OCI-LY3 (cell line): ENCODE measurements around the gene RAB4B.
"Not testable (repeated sequence)": the region's sequence is repeated elsewhere in the genome, so short reads cannot be mapped to it uniquely, and the experiment has no call there.

Experiments
- H2AFZ ChIP-seq: fragments of 200-600, 300-600 bp; shearing (Covaris generic); 2 replicates; pipeline ENCODE4 v1.6.0; 2014; ENCODE audit warnings: antibody characterized with exemption, low read depth, low read length
- H3K27ac ChIP-seq: fragments of 200-600, 300-600 bp; sonication (generic); 2 replicates; pipeline ENCODE4 v1.5.1; 2014; ENCODE audit warnings: mild to moderate bottlenecking, low read length, moderate library complexity, mixed read lengths
- H3K27me3 ChIP-seq: fragments of 200-600, 300-600 bp; sonication (generic); 2 replicates; pipeline ENCODE4 v1.6.1; 2014; ENCODE audit warnings: low read depth, low read length, mixed read lengths
- H3K36me3 ChIP-seq: fragments of 200-600, 300-600 bp; sonication (generic); replicated peaks from 2 replicates; pipeline ENCODE3; 2014; ENCODE audit warnings: low read depth, low read length, mixed read lengths
- H3K4me1 ChIP-seq: fragments of 300-600, 200-600 bp; sonication (generic); 2 replicates; pipeline ENCODE4 v1.6.1; 2014; ENCODE audit warnings: low read length, mixed read lengths
- H3K4me2 ChIP-seq: fragments of 200-600, 300-600 bp; sonication (generic); 2 replicates; pipeline ENCODE4 v1.6.1; 2014; ENCODE audit warnings: low read length, mixed read lengths
- H3K4me3 ChIP-seq: fragments of 300-600, 200-600 bp; sonication (generic); 2 replicates; pipeline ENCODE4 v1.5.1; 2014; ENCODE audit warnings: antibody characterized with exemption, mild to moderate bottlenecking, low read length, moderate library complexity
- H3K79me2 ChIP-seq: fragments of 300-600, 200-600 bp; shearing (Covaris generic); 2 replicates; pipeline ENCODE4 v1.6.1; 2014; ENCODE audit warnings: mild to moderate bottlenecking, low read length, mixed read lengths
- H3K9ac ChIP-seq: fragments of 300-600, 200-600 bp; shearing (Covaris generic); 2 replicates; pipeline ENCODE4 v1.6.0; 2014; ENCODE audit warnings: mild to moderate bottlenecking, low read length, moderate library complexity
- H3K9me3 ChIP-seq: fragments of 200-600, 300-600 bp; shearing (Covaris generic); 2 replicates; pipeline ENCODE4 v1.6.1; 2014; ENCODE audit warnings: low read length, mixed read lengths; ENCODE audit not compliant: insufficient read depth
- H4K20me1 ChIP-seq: fragments of 200-600, 300-600 bp; sonication (generic); 2 replicates; pipeline ENCODE4 v1.6.1; 2016; ENCODE audit warnings: low read length, mixed read lengths; ENCODE audit not compliant: insufficient read depth
- EZH2phosphoT487 ChIP-seq: fragments of 200-600 bp; shearing (Covaris generic); IDR thresholded peaks from 2 replicates; pipeline ENCODE4 v1.6.1; 2018; ENCODE audit warnings: antibody characterized with exemption, mixed run types, low read depth

RAB4B gene

DNA sequence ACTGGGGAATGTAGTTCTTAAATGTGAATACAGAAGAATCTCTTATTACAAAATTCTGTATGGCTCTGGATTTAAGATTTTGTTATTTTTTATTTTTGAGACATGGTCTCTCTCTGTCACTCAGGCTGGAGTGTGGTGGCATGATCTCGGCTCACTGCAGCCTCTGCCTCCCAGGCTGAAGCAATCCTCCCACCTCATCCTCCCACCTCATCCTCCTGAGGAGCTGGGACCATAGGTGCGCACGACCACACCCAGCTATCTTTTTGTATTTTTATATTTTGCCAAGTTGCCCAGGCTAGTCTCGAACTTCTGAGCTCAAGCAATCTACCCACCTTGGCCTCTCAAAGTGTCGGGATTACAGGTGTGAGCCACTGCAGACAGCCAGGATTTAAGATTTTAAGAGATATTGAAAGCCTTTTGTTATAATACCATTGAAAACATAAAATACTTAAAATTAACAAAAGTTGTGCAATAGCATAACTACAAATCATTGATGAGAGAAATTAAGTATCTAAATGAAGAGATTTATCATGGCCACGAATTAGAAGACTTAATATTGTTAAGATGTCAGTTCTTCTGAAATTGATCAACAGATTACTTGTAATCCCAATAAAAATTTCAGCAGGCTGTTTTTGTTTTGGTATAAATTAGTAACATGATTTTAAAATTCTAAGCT, 58.8 kb downstream of the RAB4B start:
- peaks cover 7% of the 10 kb centered on the region for H3K27me3 ChIP-seq
- H3K4me3 ChIP-seq = no peak overlapping the region
- no peak overlapping the region for H3K27ac ChIP-seq
- H3K9ac ChIP-seq = no peak overlapping the region
- no peak for TF ChIP-seq EZH2phosphoT487
- no peaks in the 10 kb centered on the region for H3K4me1 ChIP-seq
- H4K20me1 ChIP-seq = no peaks in the 10 kb centered on the region
- H3K79me2 ChIP-seq = no peaks in the 10 kb centered on the region
- no peaks in the 10 kb centered on the region for H3K36me3 ChIP-seq
- H3K9me3 ChIP-seq = no peaks in the 10 kb centered on the region
- H3K4me2 ChIP-seq = no peak overlapping the region
- H2AFZ ChIP-seq = no peak overlapping the region

DNA sequence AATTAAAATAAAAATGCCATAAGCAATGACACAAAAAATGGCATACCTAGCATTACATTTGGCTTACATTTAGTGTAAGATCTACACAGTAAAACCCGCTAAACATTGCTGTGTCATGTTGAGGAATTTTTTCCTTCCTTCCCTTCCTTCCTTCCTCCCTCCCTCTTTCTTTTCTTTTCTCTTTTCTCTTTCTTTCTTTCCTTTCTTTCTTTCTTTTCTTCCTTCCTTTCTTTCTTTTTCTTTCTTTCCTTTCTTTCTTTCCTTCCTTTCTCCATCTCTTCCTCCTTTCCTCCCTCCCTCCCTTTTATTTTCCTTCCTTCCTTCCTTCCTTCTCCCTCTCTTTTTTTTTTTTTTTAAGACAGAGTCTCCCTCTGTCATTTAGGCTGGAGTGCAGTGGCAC, 60.4 kb downstream of the RAB4B start:
- not testable (repeated sequence) for H2AFZ ChIP-seq, H3K27me3 ChIP-seq, H3K9me3 ChIP-seq, H4K20me1 ChIP-seq, H3K27ac ChIP-seq, H3K4me3 ChIP-seq, H3K79me2 ChIP-seq, H3K9ac ChIP-seq, H3K4me1 ChIP-seq, H3K36me3 ChIP-seq, H3K4me2 ChIP-seq

DNA sequence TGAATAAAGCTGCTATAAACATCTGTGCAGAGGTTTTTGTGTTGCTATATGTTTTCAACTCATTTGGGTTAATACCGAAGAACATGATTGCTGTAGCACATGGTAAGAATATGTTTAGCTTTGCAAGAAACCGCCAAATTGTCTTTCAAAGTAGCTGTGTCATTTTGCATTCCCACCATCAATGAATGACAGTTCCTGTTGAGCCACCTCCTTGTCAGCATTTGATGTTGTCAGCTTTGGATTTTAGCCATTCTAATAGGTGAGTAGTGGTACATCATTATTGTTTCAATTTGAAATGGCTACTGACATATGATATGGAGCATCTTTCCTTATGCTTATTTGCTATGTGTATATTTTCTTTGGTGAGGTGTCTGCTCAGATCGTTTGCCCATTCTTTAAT, 64.0 kb downstream of the RAB4B start:
- not testable (repeated sequence) for H3K4me3 ChIP-seq, H3K9me3 ChIP-seq, H3K79me2 ChIP-seq, H3K4me1 ChIP-seq, H3K9ac ChIP-seq, H3K27ac ChIP-seq, H4K20me1 ChIP-seq, H3K27me3 ChIP-seq, H3K4me2 ChIP-seq, H3K36me3 ChIP-seq, H2AFZ ChIP-seq

DNA sequence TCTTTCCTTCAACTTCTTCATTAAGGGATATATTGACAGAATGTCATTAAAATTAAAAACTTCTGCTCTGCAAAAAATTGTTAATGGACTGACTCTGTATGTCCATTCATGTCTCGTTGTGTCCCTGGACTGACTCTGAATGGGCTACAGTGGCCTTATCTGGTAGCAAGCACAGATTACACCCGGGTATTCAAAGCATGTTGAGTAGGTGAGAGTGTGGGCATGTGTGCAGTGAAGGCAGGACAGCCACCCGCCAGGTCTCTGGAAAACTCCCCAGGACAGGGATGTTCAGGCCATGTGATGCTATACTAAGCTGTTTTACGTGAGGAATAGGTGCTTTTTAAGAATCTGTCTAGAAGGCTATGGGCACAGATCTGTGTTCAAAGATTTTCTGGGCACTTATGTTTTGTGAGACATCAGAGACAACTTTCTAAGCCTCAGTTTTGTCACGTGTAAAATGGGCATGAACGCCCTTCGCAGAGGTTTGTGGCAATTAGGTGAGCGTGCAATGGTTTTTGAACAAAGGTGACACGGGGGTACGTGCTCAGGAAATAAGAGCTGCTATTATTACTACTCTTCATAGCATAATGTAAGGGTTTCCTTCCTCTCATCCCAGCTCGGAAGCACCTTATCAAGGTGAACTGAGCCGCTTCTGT, 65.1 kb downstream of the RAB4B start:
- not testable (repeated sequence) for H3K27me3 ChIP-seq, H3K36me3 ChIP-seq, H3K9ac ChIP-seq, H3K4me2 ChIP-seq, H3K79me2 ChIP-seq, H2AFZ ChIP-seq, H3K27ac ChIP-seq, H3K4me3 ChIP-seq, H4K20me1 ChIP-seq, H3K9me3 ChIP-seq, H3K4me1 ChIP-seq

DNA sequence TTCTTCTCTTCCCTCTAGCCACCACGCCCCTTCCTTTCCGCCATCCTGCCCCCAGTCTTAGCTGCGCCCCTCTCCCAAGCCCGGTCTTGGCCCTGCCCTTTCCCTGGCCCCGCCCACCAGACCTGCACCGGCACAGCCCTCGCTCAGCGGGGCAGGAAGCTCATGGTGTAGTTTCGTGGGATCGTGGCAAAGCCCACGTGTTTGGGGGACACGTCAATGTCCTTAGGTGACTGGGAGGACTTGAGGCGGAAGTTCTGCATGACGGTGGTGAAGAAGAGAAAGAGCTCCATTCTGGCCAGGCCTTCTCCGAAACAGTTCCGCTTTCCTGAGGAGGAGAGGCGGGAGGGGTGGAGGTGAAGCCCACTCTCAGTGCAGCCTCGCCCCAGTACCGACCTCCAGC, 65.6 kb downstream of the RAB4B start:
- H3K9ac ChIP-seq, H3K4me2 ChIP-seq: not testable (repeated sequence)

More for the DNA sequence above, 65.6 kb downstream of the RAB4B start:
- H2AFZ ChIP-seq, H4K20me1 ChIP-seq, H3K4me3 ChIP-seq, H3K36me3 ChIP-seq, H3K9me3 ChIP-seq, H3K4me1 ChIP-seq, H3K27me3 ChIP-seq, H3K27ac ChIP-seq, H3K79me2 ChIP-seq: not testable (repeated sequence)
